Hematopoietic multipotent progenitor cell treated with erythropoietin and hydrocortisone succinate and interleukin-3 and kit ligand, for 15 days (in vitro differentiated cells): ENCODE measurements around the gene COPS9.

ENCODE experiments used
- DNase-seq: peaks from one replicate; pipeline ENCODE4 v3.0.0-alpha.2; 2015; ENCODE audit warnings: low spot score

COPS9 gene

GRCh38 chr2:240147911-240148587 is 11.9 kb upstream of the COPS9 start:
- DNase-seq: no peak

DNA sequence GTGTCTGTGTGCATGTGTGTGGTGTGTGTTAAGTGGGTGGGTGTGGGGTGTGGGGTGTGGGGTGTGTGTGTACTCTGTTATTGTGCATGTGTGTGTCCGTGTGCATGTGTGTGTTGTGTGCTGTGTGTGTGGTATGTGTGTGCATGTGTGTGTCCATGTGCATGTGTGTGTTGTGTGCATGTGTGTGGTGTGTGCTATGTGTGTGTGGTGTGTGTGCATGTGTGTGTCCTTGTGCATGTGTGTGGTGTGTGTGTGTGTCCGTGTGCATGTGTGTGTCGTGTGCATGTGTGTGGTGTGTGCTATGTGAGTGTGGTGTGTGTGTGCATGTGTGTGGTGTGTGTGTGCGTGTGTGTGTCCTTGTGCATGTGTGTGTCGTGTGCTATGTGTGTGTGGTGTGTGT is 11.3 kb upstream of the COPS9 start:
- no peak for DNase-seq

GRCh38 chr2:240146627-240147278 is 10.6 kb upstream of the COPS9 start:
- DNase-seq: no peak

DNA sequence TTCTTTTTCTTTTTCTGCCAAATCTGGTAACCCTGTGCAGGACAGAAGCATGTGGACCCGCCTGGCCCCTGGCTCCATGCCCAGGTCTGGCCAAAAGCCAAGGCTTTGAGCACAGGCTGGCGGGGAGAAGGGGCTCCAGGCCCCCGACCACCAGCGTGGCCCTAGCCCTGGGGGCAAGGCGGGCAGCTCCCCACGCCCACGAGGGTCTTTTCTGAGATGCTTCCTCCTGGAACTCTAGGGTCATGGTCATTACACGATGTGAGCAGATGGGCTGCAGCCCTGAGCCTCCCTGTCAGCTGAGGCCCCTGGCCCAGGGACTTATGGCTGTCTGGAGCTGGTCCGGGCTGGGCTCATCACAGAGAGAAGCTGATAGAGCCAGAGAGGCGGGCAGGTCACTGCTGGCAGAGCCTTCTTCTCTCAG is 10.0 kb upstream of the COPS9 start:
- DNase-seq: no peak

DNA sequence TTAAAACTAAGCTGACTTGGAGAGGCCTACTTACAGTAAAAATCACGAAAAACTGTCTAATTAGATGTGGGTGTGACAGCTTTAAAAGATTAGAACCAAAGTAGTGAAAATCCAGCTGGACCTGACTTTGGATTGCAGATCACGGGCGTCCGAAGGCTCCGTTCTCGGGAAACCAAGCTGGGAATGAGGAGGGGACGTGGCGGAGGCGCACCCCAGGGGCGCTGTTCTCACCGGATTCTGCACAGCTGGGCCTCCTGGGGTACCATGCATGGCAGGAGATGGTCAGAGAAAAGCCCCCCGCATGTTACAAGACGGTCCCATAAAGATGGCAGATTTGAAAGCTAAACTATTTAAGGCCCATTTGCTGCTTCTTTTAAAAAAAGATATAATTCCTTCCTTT is 9.4 kb upstream of the COPS9 start:
- DNase-seq: no peak

DNA sequence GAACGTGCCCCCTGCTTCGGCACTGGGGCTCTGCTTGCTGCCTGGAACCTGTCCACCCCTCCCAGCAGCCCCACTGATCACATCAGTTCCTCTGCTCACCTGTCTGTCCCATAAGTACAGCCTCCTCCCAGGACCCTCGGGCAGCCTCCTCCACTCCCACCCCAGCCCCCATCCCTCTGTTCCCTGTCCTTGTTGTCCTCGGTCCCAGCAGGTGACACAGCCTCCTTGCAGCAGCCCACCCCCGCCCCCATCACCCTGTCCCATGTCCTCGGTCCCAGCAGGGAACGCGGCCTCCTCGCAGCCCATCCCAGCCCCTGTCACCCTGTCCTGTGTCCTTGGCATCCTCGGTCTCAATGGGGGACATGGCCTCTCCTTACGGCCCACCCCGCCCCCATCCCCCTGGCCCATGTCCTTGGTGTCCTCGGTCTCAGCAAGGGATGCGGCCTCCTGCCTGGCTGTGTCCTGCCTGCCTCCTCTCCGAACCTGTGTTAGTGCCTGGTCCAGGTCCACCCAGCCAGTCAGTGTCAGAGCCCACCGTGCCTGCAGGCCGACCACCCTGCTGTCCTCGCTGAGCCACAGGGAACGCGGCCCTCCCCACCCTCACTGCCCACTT is 8.7 kb upstream of the COPS9 start:
- no peak for DNase-seq

- peak; percentile 65 for DNase-seq
Measured at GRCh38 chr2:240143801-240144648, 7.9 kb upstream of the COPS9 start.

DNA sequence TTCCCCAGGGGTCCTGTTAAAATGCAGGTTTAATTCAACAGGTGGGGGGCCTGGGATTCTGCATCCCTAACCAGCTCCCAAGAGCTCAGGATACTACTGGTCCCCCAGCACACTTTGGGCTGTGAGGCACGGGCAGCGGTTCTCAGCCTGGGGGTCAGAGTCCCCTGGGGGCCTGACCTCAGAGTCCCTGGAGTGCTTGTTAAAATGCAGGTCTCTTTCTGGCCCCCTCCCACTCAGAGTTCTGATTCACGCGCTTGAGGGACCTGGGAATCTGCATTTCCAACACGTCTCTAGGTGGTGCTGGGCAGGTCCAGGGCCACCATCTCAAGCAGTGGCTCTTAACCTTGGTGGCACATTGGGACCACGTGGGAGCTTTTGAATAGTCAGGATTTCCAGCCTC is 7.2 kb upstream of the COPS9 start:
- DNase-seq: no peak

- DNase-seq: no peak
Measured at GRCh38 chr2:240142859-240143258, 6.8 kb upstream of the COPS9 start.

DNA sequence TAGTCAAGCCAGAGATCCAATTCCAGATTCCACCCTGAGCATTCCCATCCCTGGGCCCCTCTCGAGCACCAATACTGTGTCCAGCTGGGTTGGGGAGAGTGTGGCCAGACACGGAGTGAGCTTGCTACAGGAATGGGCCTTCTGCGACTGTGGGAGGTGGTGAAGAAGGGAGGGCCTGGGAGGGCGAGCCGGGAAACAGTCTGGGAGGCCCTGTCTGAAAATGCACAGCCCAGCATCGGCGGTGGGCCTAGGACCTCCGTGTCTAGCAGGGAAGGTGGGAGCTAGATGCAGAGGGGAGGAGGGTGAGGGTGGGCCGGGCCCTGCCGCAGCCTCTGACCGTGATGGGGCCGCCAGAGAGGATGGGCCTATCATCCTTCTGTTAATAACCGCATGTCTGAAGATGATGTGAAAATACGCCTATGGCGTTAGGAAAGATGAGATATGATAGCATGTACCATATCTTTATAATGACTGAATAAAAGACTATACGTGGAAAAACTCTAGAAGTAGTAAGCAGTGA is 6.2 kb upstream of the COPS9 start:
- DNase-seq: no peak

DNA sequence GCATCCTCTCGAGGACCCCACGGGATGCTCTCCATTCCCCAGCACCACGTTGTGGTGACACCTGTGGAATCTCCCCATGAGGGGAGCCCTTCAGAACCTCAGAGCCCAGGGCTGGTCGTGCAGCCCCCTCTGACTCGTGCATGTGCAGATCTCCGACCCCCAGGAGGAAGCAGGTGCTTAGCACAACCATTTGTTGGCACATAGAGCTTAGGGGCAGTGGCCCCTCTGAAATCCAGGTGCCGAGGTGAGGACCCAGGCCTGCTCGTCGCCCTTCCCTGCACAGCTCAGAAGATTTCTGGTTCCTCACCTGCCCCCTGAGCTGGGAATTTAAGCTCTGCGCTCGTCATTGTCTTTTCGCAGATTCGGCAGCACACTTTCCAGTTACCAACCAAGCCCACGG is 5.6 kb upstream of the COPS9 start:
- no peak for DNase-seq

GRCh38 chr2:240140920-240141319 is 4.8 kb upstream of the COPS9 start:
- DNase-seq: no peak

DNA sequence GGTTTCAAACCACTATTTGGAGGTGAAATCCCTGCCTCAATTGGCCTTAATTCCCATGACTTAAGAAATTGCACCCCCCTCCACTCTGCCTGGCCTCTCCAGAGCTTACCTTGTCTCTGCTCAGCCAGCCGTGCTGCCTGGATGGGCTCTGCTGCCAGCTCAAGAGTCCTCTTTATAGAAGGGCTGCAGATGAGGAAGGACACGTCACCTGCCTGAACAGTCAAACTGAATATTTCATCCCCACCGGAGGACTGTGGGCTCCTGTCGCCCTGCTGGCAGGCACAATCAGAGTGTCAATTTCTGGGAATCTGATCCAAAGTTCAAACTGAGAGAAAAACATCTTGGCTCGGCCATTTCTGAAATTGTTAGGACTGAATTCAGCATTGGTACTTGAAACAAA is 4.4 kb upstream of the COPS9 start, which contains the start of gene OTOS:
Gene OTOS (minus strand): TSS at position 148 of the 400 bp plus-strand sequence. CDS start 332 bp downstream, outside the sequence.
- DNase-seq: no peak

GRCh38 chr2:240139666-240140393 is 3.7 kb upstream of the COPS9 start:
- DNase-seq: no peak

DNA sequence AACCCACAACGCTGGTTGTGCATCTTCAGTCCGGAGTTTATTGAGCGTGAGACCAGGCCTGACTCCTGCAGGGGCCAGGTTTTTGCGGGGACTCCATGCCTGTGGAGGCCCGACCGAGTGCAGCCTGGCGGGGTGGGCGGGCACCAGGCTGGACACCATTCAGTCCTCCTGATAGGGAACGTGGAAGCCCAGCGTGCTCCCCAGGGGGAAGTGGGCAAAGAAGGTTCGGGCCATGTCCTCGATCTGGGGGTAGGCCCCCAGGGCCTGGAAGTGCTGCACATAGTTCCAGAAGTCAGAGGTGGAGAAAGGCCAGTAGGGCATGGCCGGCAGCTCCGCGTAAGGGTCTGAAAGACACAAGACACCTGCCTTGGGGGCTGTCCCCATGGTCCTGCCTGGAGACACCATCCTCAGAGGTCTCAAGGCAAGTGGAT is 2.9 kb upstream of the COPS9 start:
- no peak for DNase-seq

DNA sequence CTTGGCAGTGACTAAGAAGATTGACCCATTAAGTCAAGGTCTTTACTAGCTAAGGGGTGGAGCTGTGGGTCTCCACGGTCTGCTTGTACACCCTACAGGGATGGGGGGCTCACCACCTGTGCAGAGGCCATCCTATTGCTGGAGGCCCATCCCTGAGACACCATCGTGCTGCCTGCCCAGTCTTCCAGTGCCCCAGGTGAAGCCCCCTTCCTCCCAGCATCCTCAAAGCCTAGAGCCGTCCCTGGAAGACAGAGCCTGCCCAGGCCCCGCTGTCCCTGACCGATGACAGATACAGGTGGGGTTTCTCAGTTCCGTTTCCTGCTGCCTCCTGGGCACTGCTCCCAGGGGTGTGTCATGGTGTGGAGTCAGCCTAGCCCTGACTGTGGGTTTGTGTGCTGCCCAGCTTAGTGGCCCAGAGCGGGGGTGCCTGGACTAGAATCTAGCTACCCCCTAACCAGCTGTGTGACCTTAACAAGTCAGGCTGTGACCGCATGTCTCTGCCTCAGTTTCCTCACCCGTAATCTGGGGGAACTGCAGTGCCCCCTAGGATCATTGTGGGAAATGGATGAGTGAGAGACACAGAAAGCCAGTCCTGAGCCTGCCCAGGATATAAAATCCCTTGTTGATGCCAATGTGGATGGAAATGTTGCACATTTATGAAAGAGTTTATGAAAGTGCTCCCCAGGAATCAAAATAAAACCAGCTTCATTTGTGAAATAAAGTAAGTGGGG is 2.3 kb upstream of the COPS9 start:
- no peak for DNase-seq

- DNase-seq: no peak
Measured at GRCh38 chr2:240137596-240138253, 1.6 kb upstream of the COPS9 start.

DNA sequence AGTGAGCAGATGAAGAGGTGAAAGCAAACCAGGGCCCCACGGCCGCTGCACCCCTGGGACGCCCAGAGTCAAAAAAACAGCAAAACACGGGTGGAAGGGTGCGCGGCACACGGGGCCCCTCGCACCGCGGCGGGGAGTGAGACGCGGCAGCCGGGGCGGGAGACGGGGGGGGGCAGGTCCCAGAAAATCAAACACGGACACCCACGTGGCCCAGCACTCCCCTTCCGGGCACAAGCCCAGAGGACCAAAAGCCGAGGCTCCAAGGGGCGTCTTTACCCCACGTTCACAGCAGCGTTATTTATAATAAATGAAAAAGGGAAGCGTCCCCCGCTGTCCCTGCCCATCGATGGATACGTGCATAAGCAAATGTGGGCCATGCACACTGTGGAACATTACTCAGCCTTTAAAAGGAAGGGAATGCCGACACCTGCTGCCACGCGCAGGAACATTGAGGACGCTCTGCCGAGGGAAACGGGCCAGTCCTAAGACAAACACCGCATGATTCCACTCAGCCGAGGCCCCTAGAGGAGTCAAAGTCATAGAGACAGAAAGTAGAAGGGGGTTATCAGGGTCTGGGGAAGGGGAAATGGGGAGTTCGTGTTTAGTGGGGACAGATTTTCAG is 677 bp upstream of the COPS9 start:
- no peak for DNase-seq

DNA sequence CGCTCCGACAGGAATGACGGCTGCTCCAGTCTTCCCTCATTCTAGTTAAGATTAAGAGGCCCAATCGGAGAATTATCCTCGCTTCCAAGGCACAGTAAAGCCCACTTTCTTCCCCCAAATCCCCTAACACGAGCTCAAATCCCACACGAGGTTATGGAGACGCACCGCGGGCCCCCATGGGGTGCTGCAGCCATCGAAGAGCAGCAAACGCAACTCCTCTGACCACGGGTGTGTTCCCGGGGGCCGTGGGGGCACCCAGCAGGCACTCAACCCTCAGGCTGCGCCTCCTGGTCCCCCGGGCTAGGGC is 446 bp downstream of the COPS9 start:
- DNase-seq: no peak

GRCh38 chr2:240134956-240135520 is 1.1 kb downstream of the COPS9 start:
- DNase-seq: no peak
